Ishikawa (cell line): ENCODE data around the gene CEP131.

Experiments
- CEBPB ChIP-seq: IDR thresholded peaks from 2 replicates; pipeline ENCODE4 v1.6.1; 2012
- CREB1 ChIP-seq: IDR thresholded peaks from 2 replicates; pipeline ENCODE4 v1.6.1; 2012; ENCODE audit warnings: low read depth
- EGR1 ChIP-seq: IDR thresholded peaks from 2 replicates; pipeline ENCODE4 v1.6.1; 2012
- EP300 ChIP-seq: IDR thresholded peaks from 2 replicates; pipeline ENCODE4 v1.6.1; 2012; ENCODE audit warnings: borderline replicate concordance
- NFIC ChIP-seq: IDR thresholded peaks from 2 replicates; pipeline ENCODE4 v1.6.1; 2012
- RAD21 ChIP-seq: IDR thresholded peaks from 2 replicates; pipeline ENCODE4 v1.6.1; 2012; ENCODE audit warnings: low read depth
- TAF1 ChIP-seq: IDR thresholded peaks from 2 replicates; pipeline ENCODE4 v1.6.1; 2012; ENCODE audit warnings: low read depth, mild to moderate bottlenecking
- TCF12 ChIP-seq: IDR thresholded peaks from 2 replicates; pipeline ENCODE4 v1.6.1; 2012; ENCODE audit warnings: low read depth
- TEAD4 ChIP-seq: IDR thresholded peaks from 2 replicates; pipeline ENCODE4 v1.6.1; 2012
- YY1 ChIP-seq: IDR thresholded peaks from 2 replicates; pipeline ENCODE4 v1.6.1; 2012; ENCODE audit warnings: low read depth
- ZBTB7A ChIP-seq: IDR thresholded peaks from 2 replicates; pipeline ENCODE4 v1.6.1; 2012; ENCODE audit warnings: low read depth
- TF ChIP-seq, protein P1 (sequence below): IDR thresholded peaks from 2 replicates; pipeline ENCODE4 v1.6.1; 2012
- TF ChIP-seq, protein P2 (sequence below): IDR thresholded peaks from 2 replicates; pipeline ENCODE4 v1.6.1; 2012; ENCODE audit warnings: low read depth, mild to moderate bottlenecking
- TF ChIP-seq, protein P3 (sequence below): IDR thresholded peaks from 2 replicates; pipeline ENCODE4 v1.6.1; 2012

DNA sequence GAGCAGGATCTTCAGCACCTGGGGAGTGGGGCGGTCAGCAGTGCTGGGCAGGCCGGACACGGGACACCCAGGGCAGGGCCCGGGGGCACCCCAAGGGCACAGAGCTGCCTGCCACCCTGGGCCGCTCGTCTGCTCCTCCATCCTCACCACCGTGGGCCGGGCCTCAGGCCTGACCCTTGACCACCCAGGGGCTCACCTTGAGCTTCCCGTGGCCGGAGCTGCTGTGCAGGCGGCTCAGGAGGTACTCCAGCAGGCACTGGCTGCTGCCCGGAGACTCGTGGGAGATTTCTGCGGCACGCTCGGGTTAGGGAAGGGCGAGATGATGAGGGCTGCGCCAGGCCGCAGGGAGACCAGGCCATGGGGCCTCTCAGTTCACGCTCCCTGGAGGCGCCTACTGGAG lies 14.0 kb upstream of the CEP131 start:
- TF ChIP-seq, protein P1, sequence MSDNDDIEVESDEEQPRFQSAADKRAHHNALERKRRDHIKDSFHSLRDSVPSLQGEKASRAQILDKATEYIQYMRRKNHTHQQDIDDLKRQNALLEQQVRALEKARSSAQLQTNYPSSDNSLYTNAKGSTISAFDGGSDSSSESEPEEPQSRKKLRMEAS = no peak
- TF ChIP-seq ZBTB7A (no peak), CREB1 (no peak), CEBPB (no peak), NFIC (no peak), TAF1 (no peak), YY1 (no peak), EP300 (no peak), TEAD4 (no peak), RAD21 (no peak), EGR1 (no peak), TCF12 (no peak)
- TF ChIP-seq, protein P2, sequence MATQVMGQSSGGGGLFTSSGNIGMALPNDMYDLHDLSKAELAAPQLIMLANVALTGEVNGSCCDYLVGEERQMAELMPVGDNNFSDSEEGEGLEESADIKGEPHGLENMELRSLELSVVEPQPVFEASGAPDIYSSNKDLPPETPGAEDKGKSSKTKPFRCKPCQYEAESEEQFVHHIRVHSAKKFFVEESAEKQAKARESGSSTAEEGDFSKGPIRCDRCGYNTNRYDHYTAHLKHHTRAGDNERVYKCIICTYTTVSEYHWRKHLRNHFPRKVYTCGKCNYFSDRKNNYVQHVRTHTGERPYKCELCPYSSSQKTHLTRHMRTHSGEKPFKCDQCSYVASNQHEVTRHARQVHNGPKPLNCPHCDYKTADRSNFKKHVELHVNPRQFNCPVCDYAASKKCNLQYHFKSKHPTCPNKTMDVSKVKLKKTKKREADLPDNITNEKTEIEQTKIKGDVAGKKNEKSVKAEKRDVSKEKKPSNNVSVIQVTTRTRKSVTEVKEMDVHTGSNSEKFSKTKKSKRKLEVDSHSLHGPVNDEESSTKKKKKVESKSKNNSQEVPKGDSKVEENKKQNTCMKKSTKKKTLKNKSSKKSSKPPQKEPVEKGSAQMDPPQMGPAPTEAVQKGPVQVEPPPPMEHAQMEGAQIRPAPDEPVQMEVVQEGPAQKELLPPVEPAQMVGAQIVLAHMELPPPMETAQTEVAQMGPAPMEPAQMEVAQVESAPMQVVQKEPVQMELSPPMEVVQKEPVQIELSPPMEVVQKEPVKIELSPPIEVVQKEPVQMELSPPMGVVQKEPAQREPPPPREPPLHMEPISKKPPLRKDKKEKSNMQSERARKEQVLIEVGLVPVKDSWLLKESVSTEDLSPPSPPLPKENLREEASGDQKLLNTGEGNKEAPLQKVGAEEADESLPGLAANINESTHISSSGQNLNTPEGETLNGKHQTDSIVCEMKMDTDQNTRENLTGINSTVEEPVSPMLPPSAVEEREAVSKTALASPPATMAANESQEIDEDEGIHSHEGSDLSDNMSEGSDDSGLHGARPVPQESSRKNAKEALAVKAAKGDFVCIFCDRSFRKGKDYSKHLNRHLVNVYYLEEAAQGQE = no peak
- TF ChIP-seq, protein P3, sequence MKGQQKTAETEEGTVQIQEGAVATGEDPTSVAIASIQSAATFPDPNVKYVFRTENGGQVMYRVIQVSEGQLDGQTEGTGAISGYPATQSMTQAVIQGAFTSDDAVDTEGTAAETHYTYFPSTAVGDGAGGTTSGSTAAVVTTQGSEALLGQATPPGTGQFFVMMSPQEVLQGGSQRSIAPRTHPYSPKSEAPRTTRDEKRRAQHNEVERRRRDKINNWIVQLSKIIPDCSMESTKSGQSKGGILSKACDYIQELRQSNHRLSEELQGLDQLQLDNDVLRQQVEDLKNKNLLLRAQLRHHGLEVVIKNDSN = no peak
